HG02840 (cell line): Measurements from ENCODE around the gene TRIM62.
"Not testable (repeated sequence)": the region's sequence is repeated elsewhere in the genome, so short reads cannot be mapped to it uniquely, and the experiment has no call there.

ENCODE experiments used
- ATAC-seq: cut with Tn5 transposase; IDR thresholded peaks from one replicate; pipeline ENCODE4 v1.9.1; 2021; ENCODE audit warnings: mild to moderate bottlenecking, moderate library complexity, moderate number of reproducible peaks; ENCODE audit not compliant: unreplicated experiment, low FRiP score

TRIM62 gene

GRCh38 chr1:33140153-33141149, 41.4 kb downstream of the TRIM62 start:
- ATAC-seq, result no peak

- no peak for ATAC-seq
Observed at GRCh38 chr1:33137800-33138199, 44.0 kb downstream of the TRIM62 start.

GRCh38 chr1:33136041-33136440, 45.8 kb downstream of the TRIM62 start:
- ATAC-seq, result not testable (repeated sequence)

GRCh38 chr1:33133478-33134105, 48.3 kb downstream of the TRIM62 start:
- ATAC-seq, result no peak

- ATAC-seq, result no peak
Observed at GRCh38 chr1:33132549-33132948, 49.3 kb downstream of the TRIM62 start.

- ATAC-seq, result no peak
Observed at GRCh38 chr1:33131191-33131590, 50.7 kb downstream of the TRIM62 start.

GRCh38 chr1:33130297-33130696, 51.5 kb downstream of the TRIM62 start:
- ATAC-seq, result no peak

- ATAC-seq, result no peak
Observed at GRCh38 chr1:33128781-33129180, 53.1 kb downstream of the TRIM62 start.

GRCh38 chr1:33127001-33127823, 54.6 kb downstream of the TRIM62 start:
- ATAC-seq, result peak; percentile 98

- no peak for ATAC-seq
Observed at GRCh38 chr1:33126411-33127000, 55.3 kb downstream of the TRIM62 start.

GRCh38 chr1:33124647-33125046, 57.2 kb downstream of the TRIM62 start:
- ATAC-seq, result not testable (repeated sequence)

GRCh38 chr1:33123266-33123665, 58.6 kb downstream of the TRIM62 start:
- no peak for ATAC-seq

- no peak for ATAC-seq
Observed at GRCh38 chr1:33122483-33123178, 59.2 kb downstream of the TRIM62 start.

- no peak for ATAC-seq
Observed at GRCh38 chr1:33121728-33122127, 60.1 kb downstream of the TRIM62 start.

- ATAC-seq, result no peak
Observed at GRCh38 chr1:33120436-33121231, 61.2 kb downstream of the TRIM62 start.

GRCh38 chr1:33119532-33120217, 62.2 kb downstream of the TRIM62 start:
- ATAC-seq, result no peak

GRCh38 chr1:33119050-33119449, 62.8 kb downstream of the TRIM62 start:
- no peak for ATAC-seq

- no peak for ATAC-seq
Observed at GRCh38 chr1:33118274-33118673, 63.6 kb downstream of the TRIM62 start.
